Neutrophil (primary cell): ENCODE results near the gene TMEM239.
"Not testable (repeated sequence)": the region's sequence is repeated elsewhere in the genome, so short reads cannot be mapped to it uniquely, and the experiment has no call there.

ENCODE experiments used
- H3K27ac ChIP-seq: fragments of 200-600 bp; sonication (generic); 2 replicates; pipeline ENCODE4 v1.5.1; 2016; ENCODE audit warnings: mild to moderate bottlenecking, moderate library complexity
- H3K27me3 ChIP-seq: fragments of 200-600 bp; sonication (generic); 2 replicates; pipeline ENCODE4 v1.6.0; 2016; ENCODE audit warnings: mild to moderate bottlenecking
- H3K36me3 ChIP-seq: fragments of 200-600 bp; sonication (generic); 2 replicates; pipeline ENCODE4 v1.5.1; 2017
- H3K4me1 ChIP-seq, 2 experiments: fragments of 200-600 bp in 1 of 2; sonication (generic) in 1 of 2; 1 replicate in 1 of 2; 2 replicates in 1 of 2; pipeline versions ENCODE4 v1.5.1 to v1.6.1; 2013 to 2016; ENCODE audit warnings: low read depth in 1 of 2, low read length in 1 of 2, mild to moderate bottlenecking in 1 of 2, moderate library complexity in 1 of 2; ENCODE audit not compliant: control insufficient read depth in 1 of 2, insufficient read depth in 1 of 2
- H3K4me3 ChIP-seq, 2 experiments: fragments of 200-600 bp in 1 of 2; sonication (generic) in 1 of 2; 1 replicate in 1 of 2; 2 replicates in 1 of 2; pipeline ENCODE4 v1.5.1; 2013 to 2016; ENCODE audit warnings: low read depth in 1 of 2, low read length in 1 of 2, mild to moderate bottlenecking in 1 of 2, moderate library complexity in 1 of 2
- H3K9me3 ChIP-seq: fragments of 200-600 bp; sonication (generic); 2 replicates; pipeline ENCODE4 v1.5.1; 2016
- CTCF ChIP-seq: fragments of 200-600 bp; sonication (generic); IDR thresholded peaks from 2 replicates; pipeline ENCODE4 v1.5.1; 2016; ENCODE audit warnings: antibody characterized with exemption

TMEM239 gene

GRCh38 chr20:2807019-2807418, 9.1 kb upstream of the TMEM239 start:
- H3K9me3 ChIP-seq, result no peaks in the 10 kb centered on the region
- no peaks in the 10 kb centered on the region for H3K36me3 ChIP-seq
- no peak for TF ChIP-seq CTCF
- no peak overlapping the region for H3K4me3 ChIP-seq
- H3K27me3 ChIP-seq, result peaks cover 82% of the 10 kb centered on the region
- no peak overlapping the region for H3K27ac ChIP-seq
- no peaks in the 10 kb centered on the region for H3K4me1 ChIP-seq

GRCh38 chr20:2807929-2808328, 8.2 kb upstream of the TMEM239 start:
- not testable (repeated sequence) for H3K4me1 ChIP-seq, H3K9me3 ChIP-seq, H3K36me3 ChIP-seq, H3K27ac ChIP-seq, H3K4me3 ChIP-seq
- H3K27me3 ChIP-seq, result peaks cover 80% of the 10 kb centered on the region

- no peaks in the 10 kb centered on the region for H3K9me3 ChIP-seq
- no peak overlapping the region for H3K4me3 ChIP-seq
- H3K27ac ChIP-seq, result no peak overlapping the region
- H3K4me1 ChIP-seq, result no peaks in the 10 kb centered on the region
- H3K27me3 ChIP-seq, result peaks cover 69% of the 10 kb centered on the region
- no peaks in the 10 kb centered on the region for H3K36me3 ChIP-seq
- no peak for TF ChIP-seq CTCF
Measured at GRCh38 chr20:2809690-2810089, 6.5 kb upstream of the TMEM239 start.

- no peaks in the 10 kb centered on the region for H3K4me1 ChIP-seq
- H3K36me3 ChIP-seq, result no peaks in the 10 kb centered on the region
- H3K27me3 ChIP-seq, result peaks cover 44% of the 10 kb centered on the region
- no peak overlapping the region for H3K4me3 ChIP-seq
- no peak overlapping the region for H3K27ac ChIP-seq
- H3K9me3 ChIP-seq, result no peaks in the 10 kb centered on the region
- no peak for TF ChIP-seq CTCF
Measured at GRCh38 chr20:2812189-2812588, 4.0 kb upstream of the TMEM239 start.

GRCh38 chr20:2814076-2814475, 2.1 kb upstream of the TMEM239 start:
- H3K36me3 ChIP-seq, result no peaks in the 10 kb centered on the region
- no peak overlapping the region for H3K27ac ChIP-seq
- no peak overlapping the region for H3K4me3 ChIP-seq
- no peak for TF ChIP-seq CTCF
- H3K27me3 ChIP-seq, result peaks cover 34% of the 10 kb centered on the region
- H3K9me3 ChIP-seq, result no peaks in the 10 kb centered on the region
- no peaks in the 10 kb centered on the region for H3K4me1 ChIP-seq

DNA sequence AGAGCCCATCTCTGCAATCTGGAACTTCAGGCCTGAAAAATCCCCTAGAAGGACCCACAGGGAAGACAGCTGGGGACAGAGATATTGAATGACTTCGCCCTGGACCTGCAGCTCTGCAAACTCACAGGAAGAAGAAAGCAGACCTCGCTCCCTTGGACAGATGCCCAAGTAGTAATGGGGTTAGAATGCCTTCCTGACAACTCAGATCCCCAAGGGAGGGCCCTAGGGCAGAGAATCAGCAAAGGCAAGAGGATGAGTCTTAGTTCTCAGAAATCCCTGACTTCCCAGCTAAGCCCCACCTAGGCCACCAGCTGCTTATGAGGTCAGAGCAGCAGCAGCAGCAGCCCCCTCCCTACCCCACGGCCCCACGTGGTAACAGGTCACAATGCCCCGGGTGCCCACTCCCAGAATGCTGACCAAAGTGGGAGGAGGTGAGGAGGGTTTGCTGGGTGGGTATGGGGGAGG, 1.5 kb upstream of the TMEM239 start, which contains the start of gene C20orf141:
TSS of gene C20orf141 (plus strand) at position 401 of the 465 bp plus-strand sequence. CDS start 198 bp downstream, outside the sequence.
- no peaks in the 10 kb centered on the region for H3K36me3 ChIP-seq
- no peak within 1 kb of the TSS for H3K27ac ChIP-seq
- H3K27me3 ChIP-seq, result peaks cover 34% of the 10 kb centered on the region
- no peaks in the 10 kb centered on the region for H3K4me1 ChIP-seq
- no peaks in the 10 kb centered on the region for H3K9me3 ChIP-seq
- H3K4me3 ChIP-seq, result no peak within 1 kb of the TSS
- no peak for TF ChIP-seq CTCF
